ENCODE data around the gene FGFRL1.

FGFRL1 gene

GRCh38 chr4:1008840-1009541 is 2.4 kb upstream of the FGFRL1 start:
- no peak for TF ChIP-seq PAX5 (IDR thresholded peaks at IDR 0.05; ENCODE audit: insufficient read depth, low read length, severe bottlenecking)
- TF ChIP-seq POLR2AphosphoS5 (IDR thresholded peaks at IDR 0.05; ENCODE audit: low read depth, low read length) = no peak
- TF ChIP-seq POU2F2 (IDR thresholded peaks at IDR 0.05; ENCODE audit: low read depth, low read length) = no peak
- TF ChIP-seq SPI1 (IDR thresholded peaks at IDR 0.05; ENCODE audit: low read depth, low read length) = no peak
- no peak for TF ChIP-seq POLR2A (IDR thresholded peaks at IDR 0.05; ENCODE audit: low read depth, low read length)
- TF ChIP-seq TAF1 (IDR thresholded peaks at IDR 0.05; ENCODE audit: low read depth, low read length) = no peak
- no peak for DNase-seq (ENCODE audit: insufficient read length, low spot score)
- FAIRE-seq = peak; percentile 61

GRCh38 chr4:1009542-1010394 is 1.7 kb upstream of the FGFRL1 start:
- FAIRE-seq (peak; percentile 84), DNase-seq (ENCODE audit: insufficient read length, low spot score) (peak; percentile 78)
- TF ChIP-seq POLR2AphosphoS5 (IDR thresholded peaks at IDR 0.05; ENCODE audit: low read depth, low read length) = no peak
- TF ChIP-seq POU2F2 (IDR thresholded peaks at IDR 0.05; ENCODE audit: low read depth, low read length) = no peak
- no peak for TF ChIP-seq POLR2A (IDR thresholded peaks at IDR 0.05; ENCODE audit: low read depth, low read length)
- TF ChIP-seq SPI1 (IDR thresholded peaks at IDR 0.05; ENCODE audit: low read depth, low read length) = no peak
- TF ChIP-seq PAX5 (IDR thresholded peaks at IDR 0.05; ENCODE audit: insufficient read depth, low read length, severe bottlenecking) = no peak
- TF ChIP-seq TAF1 (IDR thresholded peaks at IDR 0.05; ENCODE audit: low read depth, low read length) = no peak

- peak; percentile 13 for FAIRE-seq
- DNase-seq (ENCODE audit: insufficient read length, low spot score) = no peak
- TF ChIP-seq PAX5 (IDR thresholded peaks at IDR 0.05; ENCODE audit: insufficient read depth, low read length, severe bottlenecking) = no peak
- TF ChIP-seq POLR2AphosphoS5 (IDR thresholded peaks at IDR 0.05; ENCODE audit: low read depth, low read length) = no peak
- TF ChIP-seq SPI1 (IDR thresholded peaks at IDR 0.05; ENCODE audit: low read depth, low read length) = no peak
- TF ChIP-seq TAF1 (IDR thresholded peaks at IDR 0.05; ENCODE audit: low read depth, low read length) = no peak
- TF ChIP-seq POU2F2 (IDR thresholded peaks at IDR 0.05; ENCODE audit: low read depth, low read length) = no peak
- TF ChIP-seq POLR2A (IDR thresholded peaks at IDR 0.05; ENCODE audit: low read depth, low read length) = no peak
Observed at GRCh38 chr4:1010395-1011021, 918 bp upstream of the FGFRL1 start.

- TF ChIP-seq POLR2A (IDR thresholded peaks at IDR 0.05; ENCODE audit: low read depth, low read length) (no peak), POU2F2 (IDR thresholded peaks at IDR 0.05; ENCODE audit: low read depth, low read length) (no peak), PAX5 (IDR thresholded peaks at IDR 0.05; ENCODE audit: insufficient read depth, low read length, severe bottlenecking) (no peak), POLR2AphosphoS5 (IDR thresholded peaks at IDR 0.05; ENCODE audit: low read depth, low read length) (no peak), TAF1 (IDR thresholded peaks at IDR 0.05; ENCODE audit: low read depth, low read length) (no peak), SPI1 (IDR thresholded peaks at IDR 0.05; ENCODE audit: low read depth, low read length) (no peak)
- FAIRE-seq = no peak
- no peak for DNase-seq (ENCODE audit: insufficient read length, low spot score)
Observed at GRCh38 chr4:1011666-1012033, 224 bp downstream of the FGFRL1 start.

GRCh38 chr4:1012034-1012739 is 761 bp downstream of the FGFRL1 start:
- no peak for DNase-seq (ENCODE audit: insufficient read length, low spot score)
- TF ChIP-seq SPI1 (IDR thresholded peaks at IDR 0.05; ENCODE audit: low read depth, low read length) = no peak
- no peak for FAIRE-seq

- no peak for FAIRE-seq
Observed at GRCh38 chr4:1013225-1014073, 2.0 kb downstream of the FGFRL1 start.

GRCh38 chr4:1014291-1015167 is 3.1 kb downstream of the FGFRL1 start:
- DNase-seq (ENCODE audit: insufficient read length, low spot score) (no peak), FAIRE-seq (no peak)
- no peak for TF ChIP-seq POU2F2 (IDR thresholded peaks at IDR 0.05; ENCODE audit: low read depth, low read length)
- TF ChIP-seq POLR2AphosphoS5 (IDR thresholded peaks at IDR 0.05; ENCODE audit: low read depth, low read length) = no peak
- no peak for TF ChIP-seq SPI1 (IDR thresholded peaks at IDR 0.05; ENCODE audit: low read depth, low read length)
- TF ChIP-seq PAX5 (IDR thresholded peaks at IDR 0.05; ENCODE audit: insufficient read depth, low read length, severe bottlenecking) = no peak

More at GRCh38 chr4:1013225-1014073, 2.0 kb downstream of the FGFRL1 start:
- TF ChIP-seq TAF1 (IDR thresholded peaks at IDR 0.05; ENCODE audit: low read depth, low read length) = no peak
- no peak for TF ChIP-seq POU2F2 (IDR thresholded peaks at IDR 0.05; ENCODE audit: low read depth, low read length)
- no peak for TF ChIP-seq PAX5 (IDR thresholded peaks at IDR 0.05; ENCODE audit: insufficient read depth, low read length, severe bottlenecking)
- no peak for TF ChIP-seq POLR2AphosphoS5 (IDR thresholded peaks at IDR 0.05; ENCODE audit: low read depth, low read length)
- TF ChIP-seq SPI1 (IDR thresholded peaks at IDR 0.05; ENCODE audit: low read depth, low read length) = no peak
- TF ChIP-seq POLR2A (IDR thresholded peaks at IDR 0.05; ENCODE audit: low read depth, low read length) = no peak
- no peak for DNase-seq (ENCODE audit: insufficient read length, low spot score)

GRCh38 chr4:1015179-1015578 is 3.8 kb downstream of the FGFRL1 start:
- DNase-seq (ENCODE audit: insufficient read length, low spot score) (no peak), FAIRE-seq (no peak)
- no peak for TF ChIP-seq POLR2A (IDR thresholded peaks at IDR 0.05; ENCODE audit: low read depth, low read length)
- no peak for TF ChIP-seq POLR2AphosphoS5 (IDR thresholded peaks at IDR 0.05; ENCODE audit: low read depth, low read length)
- TF ChIP-seq POU2F2 (IDR thresholded peaks at IDR 0.05; ENCODE audit: low read depth, low read length) = no peak
- no peak for TF ChIP-seq TAF1 (IDR thresholded peaks at IDR 0.05; ENCODE audit: low read depth, low read length)
- no peak for TF ChIP-seq SPI1 (IDR thresholded peaks at IDR 0.05; ENCODE audit: low read depth, low read length)
- no peak for TF ChIP-seq PAX5 (IDR thresholded peaks at IDR 0.05; ENCODE audit: insufficient read depth, low read length, severe bottlenecking)

Data from GM12891 (cell line).